ENCODE results near the gene FRZB.
A peak's percentile ranks its signal among the peaks of the same experiment; 100 is the strongest.

The FRZB gene

DNA sequence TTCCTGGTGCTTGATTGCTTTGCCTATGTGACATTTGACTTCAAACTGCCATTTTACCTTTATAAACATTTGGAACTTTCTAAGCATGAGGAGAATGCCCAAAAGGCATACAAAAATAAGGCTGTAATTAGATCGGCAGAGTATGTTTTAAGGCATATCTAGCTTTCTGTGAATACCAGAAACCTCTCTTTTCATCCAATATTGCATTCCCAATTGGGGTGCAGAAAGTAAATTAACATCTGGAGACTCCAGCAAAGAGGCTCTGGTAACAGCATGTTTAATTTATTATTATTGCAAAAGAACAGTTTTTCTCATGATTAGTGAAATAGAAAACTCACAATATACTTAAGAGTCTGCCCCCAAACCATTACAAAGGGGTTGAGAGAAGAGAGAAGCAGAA, 32.1 kb downstream of the FRZB start:
- no peak for DNase-seq (ENCODE audit: low spot score)

DNA sequence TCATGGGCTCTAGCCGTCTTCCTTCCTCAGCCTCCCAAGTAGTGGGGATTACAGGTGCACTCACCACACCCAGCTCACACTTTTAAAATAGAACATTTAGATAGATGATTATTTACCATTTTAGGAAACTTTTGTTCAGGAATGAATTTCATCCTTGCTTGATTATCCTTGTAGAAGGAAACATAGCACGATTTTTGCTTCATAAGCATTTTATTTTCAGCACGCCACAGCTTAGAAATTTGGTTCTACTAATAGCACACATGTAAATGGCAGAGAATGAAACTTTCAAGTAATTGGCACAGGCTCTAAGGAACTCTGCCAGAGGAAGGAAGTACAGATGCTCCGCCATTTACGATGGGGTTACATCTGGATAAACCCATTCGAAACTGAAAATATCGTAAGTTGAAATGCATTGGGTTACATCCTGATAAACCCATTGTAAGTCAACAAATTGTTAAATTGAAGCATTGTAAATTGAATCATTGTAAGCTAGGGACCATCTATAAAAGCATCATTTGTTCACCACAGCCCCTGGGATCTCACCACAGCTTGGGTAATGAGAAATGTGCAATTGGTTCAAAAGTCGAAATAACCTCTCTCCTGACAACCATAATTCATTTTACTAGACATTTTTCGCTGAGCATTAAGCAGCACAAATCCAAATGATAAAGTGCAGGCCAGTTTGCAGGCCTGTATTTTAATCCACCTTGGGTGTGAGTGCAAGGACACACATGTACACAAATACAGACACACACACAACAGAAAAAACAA, 33.2 kb downstream of the FRZB start:
- no peak for DNase-seq (ENCODE audit: low spot score)

DNA sequence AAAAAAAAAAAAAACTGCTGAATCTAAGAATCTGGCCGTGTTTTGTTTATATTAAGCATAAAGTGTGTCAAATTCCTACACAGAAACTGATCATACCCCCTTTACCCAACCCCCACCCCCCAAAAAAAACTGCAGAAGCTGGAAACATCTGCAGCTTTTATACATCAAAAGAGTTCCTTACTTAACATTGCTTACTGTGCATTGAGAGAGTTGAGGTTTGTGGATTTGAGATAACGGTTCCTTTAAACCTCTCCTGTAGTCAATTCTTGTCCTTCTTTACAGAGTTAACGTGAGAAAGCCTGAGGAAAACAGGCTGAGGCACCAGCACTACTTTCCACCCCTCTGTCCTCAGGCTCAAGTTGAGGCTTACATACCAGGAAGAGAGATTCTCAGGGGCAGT, 34.5 kb downstream of the FRZB start:
- no peak for DNase-seq (ENCODE audit: low spot score)

DNA sequence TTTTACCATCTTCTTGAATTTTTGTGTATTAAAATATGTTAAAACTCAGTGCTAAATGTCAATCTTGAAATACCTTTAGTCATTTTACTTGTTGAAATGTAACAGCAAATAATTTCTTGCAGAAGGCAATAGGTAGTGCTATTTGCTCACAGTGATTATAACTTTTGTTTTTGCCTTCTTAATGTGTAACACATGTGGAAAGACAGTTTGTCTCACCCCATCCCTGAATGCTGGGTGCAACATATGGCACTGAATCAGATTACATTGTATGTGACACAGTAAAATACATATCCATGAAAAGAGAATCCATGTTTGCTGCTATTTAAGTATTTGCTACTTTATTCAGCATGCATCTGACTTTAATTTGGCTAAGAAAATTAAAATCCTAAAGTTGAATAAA, 35.3 kb downstream of the FRZB start:
- DNase-seq (ENCODE audit: low spot score) = no peak

DNA sequence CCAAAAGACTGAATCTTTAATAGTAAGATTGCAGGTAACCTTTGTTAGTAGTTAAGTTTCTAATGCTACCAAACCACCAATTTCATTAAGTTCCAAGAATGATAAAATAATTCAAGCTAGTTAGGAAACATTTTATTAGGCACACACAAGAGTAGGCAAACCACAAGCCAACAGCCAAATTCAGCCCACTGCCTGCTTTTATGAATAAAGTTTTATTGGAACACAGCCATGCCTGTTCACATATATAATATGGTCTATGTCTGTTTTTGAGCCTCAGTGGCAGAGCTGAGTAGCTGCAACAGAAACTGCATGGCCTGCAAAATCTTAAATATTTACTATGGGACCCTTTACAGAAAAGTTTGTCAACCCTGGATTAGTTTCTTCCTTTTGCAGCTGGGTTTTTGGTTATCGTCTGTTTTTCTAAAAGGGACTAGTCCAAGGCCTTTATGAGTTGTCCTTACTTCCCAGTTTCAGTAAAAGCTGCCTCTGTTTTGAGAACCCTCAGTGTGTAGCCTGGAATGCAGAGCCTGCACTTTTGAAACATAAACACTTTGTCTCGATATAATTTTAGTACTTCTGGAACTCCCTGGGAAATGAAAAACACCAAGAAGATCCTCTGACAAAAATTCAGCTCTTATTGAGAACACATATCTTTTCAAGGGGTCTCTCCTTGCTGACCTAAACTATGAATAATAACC, 39.1 kb downstream of the FRZB start:
- peak; percentile 6 for DNase-seq (ENCODE audit: low spot score)

DNA sequence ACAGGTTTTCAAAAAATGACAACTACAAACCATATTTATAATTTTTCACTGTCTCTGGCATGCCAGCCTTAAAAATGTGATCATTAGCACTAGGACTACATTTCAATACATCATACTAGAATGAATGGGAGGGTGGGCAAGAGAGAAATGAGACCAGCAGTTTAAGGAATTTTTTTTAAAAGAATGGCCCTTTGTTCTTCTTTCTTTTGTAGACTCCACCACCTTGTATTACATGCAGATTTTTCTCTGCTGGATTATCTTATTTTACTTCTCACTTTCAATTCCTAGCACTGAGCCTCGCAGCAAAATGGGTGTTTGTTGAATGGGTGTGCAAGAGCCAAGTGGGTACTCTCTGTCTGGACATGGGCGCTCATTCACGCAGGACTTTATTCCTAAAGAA, 39.9 kb downstream of the FRZB start:
- no peak for DNase-seq (ENCODE audit: low spot score)

DNA sequence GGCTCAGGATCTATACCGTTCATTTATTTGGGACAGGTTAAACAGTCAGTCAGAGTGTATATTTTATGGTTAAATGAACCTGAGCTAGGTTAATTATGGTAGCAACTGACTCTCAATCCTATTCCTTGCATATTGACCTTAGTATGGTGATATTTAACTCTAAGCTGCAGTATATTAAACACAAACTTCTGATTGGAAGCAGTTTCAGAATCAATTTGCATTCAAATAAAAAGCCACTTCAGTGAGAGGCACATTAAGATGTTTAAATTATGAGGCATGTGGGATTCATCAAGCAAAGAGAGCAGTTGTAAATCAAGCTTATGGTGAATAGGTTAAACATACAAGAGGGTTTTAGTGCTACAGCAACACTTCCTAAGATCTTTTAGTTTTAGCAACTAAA, 40.4 kb downstream of the FRZB start:
- no peak for DNase-seq (ENCODE audit: low spot score)

DNA sequence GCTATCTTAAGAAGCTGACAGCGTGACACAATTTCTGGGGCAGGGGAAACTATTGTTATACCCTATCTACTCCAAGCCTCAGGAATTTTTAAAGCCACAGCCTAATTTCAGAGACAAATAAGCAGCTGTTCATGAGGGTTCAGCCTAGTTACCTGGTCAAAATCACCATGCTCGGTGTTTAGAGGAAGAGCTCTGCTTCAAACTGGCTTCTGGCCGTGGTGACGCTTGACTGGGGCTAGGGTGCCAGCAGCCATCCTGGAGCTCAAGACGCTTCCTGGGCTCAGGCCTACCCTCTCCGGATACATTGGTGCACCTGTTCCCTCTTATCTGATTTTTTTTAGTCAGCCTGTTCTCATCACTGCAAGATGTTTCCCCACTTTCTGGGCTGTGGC, 41.7 kb downstream of the FRZB start:
- no peak for DNase-seq (ENCODE audit: low spot score)

DNA sequence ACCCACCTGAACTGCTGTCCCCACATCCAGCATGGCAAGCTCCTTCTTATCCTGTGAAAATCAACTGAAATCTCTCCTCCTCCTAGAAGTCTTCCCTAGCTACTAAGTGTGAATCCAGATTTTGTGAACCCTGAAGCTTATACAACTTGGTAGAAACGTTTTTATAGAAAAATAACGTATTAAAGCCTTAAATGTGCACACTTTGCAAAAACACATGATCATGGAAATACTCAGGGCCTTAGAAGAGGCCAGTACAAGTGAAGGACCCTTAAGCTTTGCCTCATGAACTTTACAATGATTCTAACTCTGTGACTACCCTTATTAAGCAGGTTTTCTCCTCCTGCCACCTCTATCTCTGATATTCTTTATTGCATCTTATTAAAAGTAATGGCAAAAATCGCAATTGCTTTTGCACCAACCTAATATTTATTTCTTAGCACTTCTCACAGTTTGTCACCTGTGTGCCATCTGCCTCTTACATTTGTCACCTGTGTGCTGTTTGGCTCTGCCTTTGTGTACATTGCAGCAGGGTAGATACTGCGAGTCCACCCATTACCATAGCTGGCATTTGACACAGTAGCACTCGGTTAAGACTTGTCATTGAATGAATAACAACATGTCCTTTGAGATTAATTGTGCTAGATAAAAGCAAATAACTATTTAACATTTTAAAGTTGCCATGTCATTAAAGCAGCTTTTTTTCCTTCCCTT, 42.2 kb downstream of the FRZB start:
- no peak for DNase-seq (ENCODE audit: low spot score)

DNA sequence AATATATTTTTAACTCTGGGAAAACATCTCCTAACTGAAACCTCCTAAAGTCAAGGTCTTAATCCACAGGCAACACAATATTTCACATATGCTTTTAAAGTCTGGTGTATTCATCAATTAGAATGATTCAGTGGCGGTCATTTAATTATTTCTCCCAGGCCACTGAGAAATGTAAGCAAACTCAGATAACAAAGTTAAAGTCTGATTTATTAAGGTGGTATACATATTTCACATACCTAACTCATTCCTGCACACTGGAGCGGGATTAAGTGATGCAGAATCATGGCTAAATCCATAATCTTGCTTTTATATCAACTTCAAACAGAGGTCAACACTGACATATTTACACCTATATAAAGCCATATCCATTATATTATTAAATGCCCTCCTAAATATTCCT, 43.7 kb downstream of the FRZB start:
- no peak for DNase-seq (ENCODE audit: low spot score)

DNA sequence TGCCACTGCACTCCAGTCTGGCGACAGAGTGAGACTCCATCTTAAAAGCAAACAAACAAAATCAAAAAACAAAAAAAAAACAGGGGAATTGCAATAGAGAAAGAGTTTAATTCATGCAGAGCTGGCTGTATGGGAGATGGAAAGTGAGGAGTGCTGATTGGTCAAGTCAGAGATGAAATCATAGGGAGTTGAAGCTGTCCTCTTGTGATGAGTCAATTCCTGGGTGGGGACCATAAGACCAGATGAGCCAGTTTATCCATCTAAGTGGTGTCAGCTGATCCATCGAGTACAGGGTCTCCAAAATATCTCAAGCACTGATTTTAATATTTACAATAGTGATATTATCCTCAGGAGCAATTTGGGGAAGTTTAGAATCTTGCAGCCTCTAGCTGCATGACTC, 45.3 kb downstream of the FRZB start:
- DNase-seq (ENCODE audit: low spot score) = no peak

DNA sequence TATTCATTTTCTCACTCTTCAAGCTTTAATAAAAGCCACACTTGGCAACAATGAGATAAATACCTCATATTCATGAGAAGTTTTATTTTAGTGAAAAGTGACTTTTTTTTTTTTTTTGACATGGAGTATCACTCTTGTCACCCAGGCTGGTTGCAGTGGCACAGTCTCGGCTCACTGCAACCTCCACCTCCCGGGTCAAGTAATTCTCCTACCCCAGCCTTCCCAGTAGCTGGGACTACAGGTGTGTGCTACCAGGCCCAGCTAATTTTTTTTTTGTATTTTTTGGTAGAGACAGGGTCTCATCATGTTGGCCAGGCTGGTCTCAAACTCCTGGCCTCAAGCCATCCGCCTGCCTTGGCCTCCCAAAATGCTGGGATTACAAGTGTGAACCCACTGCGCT, 47.0 kb downstream of the FRZB start:
- DNase-seq (ENCODE audit: low spot score) = no peak

DNA sequence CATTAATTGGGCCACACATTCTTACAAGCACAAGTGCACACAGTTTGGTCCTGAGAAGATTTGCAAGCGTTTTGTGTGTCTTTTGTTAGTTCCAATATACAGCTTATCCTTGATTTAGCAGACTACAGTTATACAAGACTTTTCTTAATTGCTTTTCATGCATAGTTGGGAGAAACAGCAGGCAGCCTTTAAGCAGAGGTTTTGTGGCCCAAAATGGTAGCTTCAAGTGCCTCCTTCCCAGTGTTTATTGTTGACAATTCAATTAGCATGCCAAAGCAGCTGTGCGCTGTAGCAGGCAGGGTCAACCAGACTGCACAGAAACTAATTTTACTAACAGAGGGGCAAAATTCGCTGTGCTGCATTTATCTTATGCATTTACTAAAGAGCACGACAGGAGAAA, 47.5 kb downstream of the FRZB start:
- no peak for DNase-seq (ENCODE audit: low spot score)

DNA sequence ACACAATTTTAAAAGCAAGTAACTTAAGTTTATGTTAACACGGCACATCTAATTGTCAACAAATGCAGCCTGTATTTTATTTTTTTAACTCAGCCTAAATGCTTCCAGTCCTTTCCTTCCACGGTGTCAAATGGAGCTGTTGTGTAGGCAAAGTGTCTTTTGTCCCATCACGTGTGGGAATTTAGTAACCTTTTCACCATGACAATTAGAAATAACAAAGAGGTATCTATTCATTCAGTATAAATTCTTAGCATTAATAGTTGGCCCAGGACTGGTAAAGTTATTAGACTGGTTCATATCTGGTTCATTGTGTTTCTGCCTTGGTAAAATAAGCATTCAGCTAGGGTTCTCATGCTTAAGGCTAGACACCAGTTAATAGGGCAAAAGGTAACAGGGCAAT, 47.9 kb downstream of the FRZB start:
- DNase-seq (ENCODE audit: low spot score) = no peak

DNA sequence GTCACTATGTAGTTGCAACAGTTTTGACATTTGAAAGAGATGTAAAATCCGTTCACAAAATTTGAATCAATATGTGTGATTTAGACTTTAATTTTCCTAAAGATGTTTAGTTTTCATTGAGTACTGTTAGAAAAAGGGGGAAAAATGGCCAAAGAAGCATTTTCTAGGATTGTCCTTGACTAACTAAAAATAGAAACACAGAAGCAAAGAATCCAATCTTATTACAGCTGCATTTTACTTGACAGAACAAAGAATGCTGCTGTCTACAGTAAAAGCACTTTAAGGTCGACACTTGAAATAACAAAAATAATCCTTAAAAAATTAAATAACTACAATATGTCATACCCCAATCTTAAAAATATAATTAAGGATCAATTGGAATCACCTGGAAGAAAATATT, 48.9 kb downstream of the FRZB start:
- DNase-seq (ENCODE audit: low spot score) = no peak

DNA sequence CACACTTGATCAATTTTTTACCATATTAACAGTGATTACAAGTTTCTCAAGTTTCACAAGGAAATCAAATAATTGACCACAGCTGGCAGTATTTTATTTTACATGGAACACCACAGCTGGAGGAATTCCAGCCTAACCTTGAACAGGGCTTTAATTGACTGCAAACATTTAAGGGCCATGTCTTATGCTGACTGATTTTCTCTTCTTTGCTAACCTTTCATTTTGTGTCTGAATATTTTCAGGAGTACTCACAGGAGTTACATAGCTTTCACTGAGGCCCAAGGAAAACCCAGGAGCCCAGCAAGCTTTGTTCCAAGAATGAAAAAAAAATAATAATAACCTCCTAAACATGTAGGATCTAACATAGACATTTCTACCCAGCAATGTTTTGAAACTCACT, 49.6 kb downstream of the FRZB start:
- DNase-seq (ENCODE audit: low spot score) = no peak

DNA sequence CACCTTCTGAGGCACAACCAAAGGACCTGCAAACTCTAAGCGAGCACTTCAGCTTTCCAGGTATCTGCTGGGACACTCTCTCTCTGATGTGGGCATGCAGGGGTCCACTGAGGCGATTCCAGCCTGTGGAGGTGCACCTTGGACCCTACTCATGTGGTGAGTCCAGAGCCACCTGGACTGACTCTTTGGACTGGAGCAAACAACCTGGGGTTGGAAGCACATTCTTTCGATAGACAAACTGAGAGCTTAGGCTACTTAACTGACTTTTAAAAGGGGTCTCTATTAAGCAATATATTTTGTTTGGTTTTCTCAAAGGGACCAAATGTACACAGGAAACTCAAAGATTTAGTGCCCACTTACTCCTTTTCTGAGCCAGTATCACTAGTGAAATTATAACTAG, 51.6 kb downstream of the FRZB start:
- no peak for DNase-seq (ENCODE audit: low spot score)

DNA sequence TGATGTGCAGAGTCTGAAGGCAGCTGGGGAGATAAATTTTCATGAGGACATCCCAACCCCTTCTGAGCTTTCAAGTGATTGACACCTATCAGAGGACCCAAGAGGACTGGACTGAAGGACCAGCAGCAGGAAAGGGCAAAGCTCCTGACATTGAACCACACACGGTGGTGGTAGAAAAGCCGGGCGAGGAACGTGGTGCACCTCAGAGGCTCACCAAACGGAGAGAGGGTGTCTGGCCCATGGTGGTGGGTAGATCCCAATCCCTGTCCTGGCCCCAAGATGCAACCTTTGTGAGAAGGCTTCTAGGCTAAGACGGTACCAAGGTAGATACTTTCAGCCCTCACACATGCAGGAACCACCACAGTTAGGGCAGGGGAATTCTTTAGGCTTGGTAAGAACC, 52.1 kb downstream of the FRZB start:
- no peak for DNase-seq (ENCODE audit: low spot score)

DNA sequence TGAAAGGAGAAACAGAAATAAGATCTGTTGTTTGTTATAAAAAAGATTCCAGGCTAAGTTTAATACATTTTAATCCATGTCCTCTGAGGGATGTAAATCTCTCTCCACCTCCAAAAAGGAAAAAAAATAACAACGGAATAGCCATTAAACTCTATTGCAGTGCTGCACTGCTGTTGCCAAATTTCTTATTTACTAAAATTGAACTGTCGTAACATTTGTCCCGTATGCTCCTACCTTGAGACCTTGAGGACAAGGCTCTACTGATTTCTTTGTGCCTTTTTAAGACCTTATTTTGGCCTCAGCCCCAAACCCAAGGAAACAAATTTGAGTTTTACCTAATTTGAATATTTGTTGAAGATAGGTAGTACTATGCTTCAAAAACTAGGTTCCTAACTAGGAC, 56.4 kb downstream of the FRZB start:
- no peak for DNase-seq (ENCODE audit: low spot score)

DNA sequence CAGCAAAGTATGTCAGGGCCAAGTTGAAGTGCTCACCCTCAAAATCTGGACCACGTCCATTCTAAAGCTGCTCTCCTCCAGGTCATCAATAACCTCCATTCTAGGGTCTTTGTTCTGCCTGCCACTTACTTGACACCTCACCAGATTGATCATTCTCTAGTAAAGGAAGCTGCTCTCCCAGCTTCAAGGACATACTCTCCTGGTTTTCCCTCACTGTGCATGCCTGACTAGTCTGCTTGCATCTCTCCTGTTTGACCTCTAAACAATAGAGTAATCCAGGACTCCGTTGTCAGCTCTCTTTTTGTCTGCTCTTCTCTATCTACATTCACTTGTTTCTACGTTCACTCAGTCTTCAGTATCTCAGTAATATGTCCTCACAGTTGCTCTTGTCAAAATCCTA, 59.1 kb downstream of the FRZB start:
- no peak for DNase-seq (ENCODE audit: low spot score)

DNA sequence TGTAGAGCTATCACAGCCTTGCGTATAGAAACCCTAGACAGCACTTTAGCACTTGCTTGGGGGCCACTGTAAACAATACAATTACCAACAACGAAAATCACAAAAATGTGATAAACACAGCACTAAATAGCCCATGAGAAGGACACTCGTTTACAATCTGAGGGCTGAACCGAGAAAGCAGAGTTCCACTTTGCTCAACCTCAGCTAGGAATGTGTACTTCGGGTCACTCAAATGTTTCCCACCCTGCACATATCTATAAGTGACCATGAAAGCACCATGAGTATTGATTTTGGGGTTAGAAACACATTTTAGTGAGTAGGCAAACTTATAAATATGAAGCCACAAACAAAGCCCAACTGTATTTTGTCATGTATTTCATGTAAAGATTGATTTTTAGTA, 62.3 kb downstream of the FRZB start:
- no peak for DNase-seq (ENCODE audit: low spot score)

DNA sequence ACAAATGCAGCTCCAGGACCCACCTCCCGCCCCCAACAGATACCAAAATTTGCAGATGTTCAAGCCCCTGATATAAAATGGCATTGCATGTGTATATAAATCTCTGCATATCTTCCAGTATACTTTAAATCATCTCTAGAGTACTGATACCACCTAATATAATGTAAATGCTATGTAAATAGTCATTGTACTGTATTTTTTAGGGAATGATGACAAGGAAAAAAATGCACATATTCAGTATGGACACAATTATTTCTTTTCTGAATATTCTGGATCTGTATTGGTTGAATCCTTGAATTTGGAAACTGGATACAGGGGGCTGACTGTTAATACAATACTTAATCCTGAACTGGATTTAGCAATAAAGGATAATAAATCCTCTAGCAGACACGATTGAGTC, 67.7 kb downstream of the FRZB start:
- no peak for DNase-seq (ENCODE audit: low spot score)

DNA sequence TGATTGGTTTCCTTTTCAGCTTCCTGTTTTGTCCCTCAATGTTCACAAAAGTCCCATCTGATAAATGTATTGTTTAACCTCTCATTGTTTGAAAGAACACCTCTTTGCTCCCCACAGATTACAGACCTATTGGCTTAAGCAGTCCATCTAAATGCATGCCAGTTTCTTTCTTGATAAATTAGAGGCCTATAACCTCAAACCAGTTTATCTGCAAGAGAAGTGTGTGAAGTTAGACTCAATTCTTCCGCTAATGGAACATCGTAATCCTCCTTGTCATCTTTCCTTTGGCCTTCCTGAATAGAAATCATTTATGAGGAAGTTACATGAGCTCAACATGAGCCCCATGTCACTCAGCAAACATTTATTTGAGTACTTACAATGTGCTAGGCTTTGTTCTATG, 74.0 kb downstream of the FRZB start:
- no peak for DNase-seq (ENCODE audit: low spot score)

Measured in pons (tissue), 1 donor.